IPS-18c (cell line): Measurements from ENCODE around the gene SRGAP1.
"Not testable (repeated sequence)": the region's sequence is repeated elsewhere in the genome, so short reads cannot be mapped to it uniquely, and the experiment has no call there.

Experiments
- H3K4me3 ChIP-seq: 2 replicates; pipeline ENCODE4 v1.7.0; 2013; ENCODE audit warnings: low read depth, mild to moderate bottlenecking, low read length, moderate library complexity; ENCODE audit not compliant: insufficient read depth
- H3K9me3 ChIP-seq: one replicate; pipeline ENCODE4 v1.6.1; 2013; ENCODE audit warnings: mild to moderate bottlenecking, low read length, moderate library complexity; ENCODE audit not compliant: control insufficient read depth, insufficient read depth

SRGAP1 gene

DNA sequence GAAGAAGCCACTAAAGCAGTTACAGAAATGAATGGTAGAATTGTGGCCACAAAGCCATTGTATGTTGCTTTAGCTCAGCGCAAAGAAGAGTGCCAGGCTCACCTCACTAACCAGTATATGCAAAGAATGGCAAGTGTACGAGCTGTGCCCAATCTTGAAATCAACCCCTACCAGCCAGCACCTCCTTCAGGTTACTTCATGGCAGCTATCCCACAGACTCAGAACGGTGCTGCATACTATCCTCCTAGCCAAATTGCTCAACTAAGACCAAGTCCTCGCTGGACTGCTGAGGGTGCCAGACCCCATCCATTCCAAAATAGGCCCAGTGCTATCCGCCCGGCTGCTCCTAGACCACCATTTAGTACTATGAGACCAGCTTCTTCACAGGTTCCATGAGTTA is 21.5 kb upstream of the SRGAP1 start:
- Histone ChIP-seq H3K9me3 (peaks cover 2% of the 10 kb centered on the region), H3K4me3 (no peak overlapping the region)

DNA sequence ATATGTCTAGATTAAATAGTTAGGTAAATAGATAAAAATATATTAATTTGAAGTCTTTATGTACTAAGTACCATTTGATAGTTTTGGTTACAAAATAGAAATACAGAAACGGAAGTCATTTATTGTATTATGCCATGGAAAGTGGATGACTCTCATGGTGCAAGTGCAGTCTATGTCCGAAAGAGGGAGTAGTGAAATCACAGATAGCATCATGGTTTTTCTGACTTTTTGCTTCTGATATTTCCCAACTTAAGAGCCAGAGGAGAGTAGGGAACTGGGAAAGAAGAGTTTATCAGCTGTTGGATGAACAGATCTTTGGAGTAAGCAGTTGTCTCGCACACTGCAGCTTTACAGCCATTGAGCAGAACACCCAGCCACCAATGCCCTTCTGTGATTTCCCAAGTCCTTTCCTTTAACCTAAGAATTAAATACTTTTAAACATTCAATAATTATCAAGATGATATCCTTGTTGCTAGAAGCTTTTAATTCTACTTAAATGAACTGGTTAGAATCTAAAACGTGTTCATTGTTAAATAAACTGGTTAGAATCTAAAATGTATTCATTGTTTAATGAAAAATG is 18.4 kb upstream of the SRGAP1 start:
- Histone ChIP-seq H3K9me3 (peaks cover 3% of the 10 kb centered on the region), H3K4me3 (no peak overlapping the region)

DNA sequence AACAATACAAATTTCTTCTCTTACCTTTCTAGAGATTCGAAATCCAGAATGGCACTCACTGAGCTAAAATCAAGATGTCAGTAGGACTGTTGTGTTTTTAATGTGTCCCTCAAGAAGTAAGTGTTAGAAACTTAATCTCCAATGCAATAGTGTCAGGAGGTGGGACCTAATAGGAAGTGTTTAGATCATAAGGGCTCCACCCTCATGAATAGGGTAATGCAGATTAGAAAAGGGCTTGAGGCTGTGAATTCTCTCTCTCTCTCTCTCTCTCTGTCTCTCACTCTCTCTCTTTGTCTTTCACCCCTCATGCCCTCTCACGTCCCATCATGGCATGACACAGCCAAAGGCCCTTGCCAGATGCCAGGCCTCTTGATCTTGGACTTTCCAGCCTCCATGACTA is 15.6 kb upstream of the SRGAP1 start:
- peaks cover 3% of the 10 kb centered on the region for H3K9me3 ChIP-seq
- no peak overlapping the region for H3K4me3 ChIP-seq

DNA sequence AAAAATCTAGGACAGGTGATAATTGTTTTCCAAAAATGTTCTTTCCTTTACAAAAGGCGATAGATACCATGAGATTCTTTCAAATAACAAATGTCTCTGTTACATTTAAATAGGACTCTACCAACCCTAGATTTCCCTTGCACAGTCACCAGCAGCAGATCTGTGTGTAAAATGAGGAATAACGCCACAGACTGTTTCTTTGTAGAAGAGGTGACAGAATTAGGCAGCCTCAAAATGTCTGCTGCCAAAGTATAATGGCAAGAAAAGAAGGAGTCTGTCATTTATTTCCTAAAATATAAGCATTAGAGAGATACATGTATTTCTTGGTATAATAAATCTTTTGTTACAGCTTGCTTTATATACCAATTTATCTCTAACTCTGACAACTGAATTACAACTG is 8.5 kb upstream of the SRGAP1 start:
- Histone ChIP-seq H3K4me3 (no peak overlapping the region), H3K9me3 (no peaks in the 10 kb centered on the region)

DNA sequence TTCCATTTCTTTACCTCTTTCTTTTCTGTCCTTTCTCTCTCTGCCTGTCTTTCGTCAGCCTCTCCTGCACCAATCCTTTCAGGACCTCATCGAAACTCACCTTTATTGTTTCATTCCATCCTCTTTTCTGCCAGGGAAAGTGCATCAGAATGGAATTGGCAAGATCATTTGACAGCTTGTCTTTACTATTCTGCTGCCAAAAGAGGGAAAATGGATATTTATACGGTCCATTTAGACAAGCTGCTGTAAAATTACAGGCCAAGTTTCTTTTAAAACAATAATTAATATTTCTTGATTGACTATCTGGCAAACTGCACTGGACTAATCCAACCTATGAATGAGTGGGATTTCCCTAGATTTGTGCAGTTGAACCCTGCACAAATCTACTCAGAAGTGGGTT is 7.6 kb upstream of the SRGAP1 start:
- H3K4me3 ChIP-seq: no peak overlapping the region
- no peaks in the 10 kb centered on the region for H3K9me3 ChIP-seq

DNA sequence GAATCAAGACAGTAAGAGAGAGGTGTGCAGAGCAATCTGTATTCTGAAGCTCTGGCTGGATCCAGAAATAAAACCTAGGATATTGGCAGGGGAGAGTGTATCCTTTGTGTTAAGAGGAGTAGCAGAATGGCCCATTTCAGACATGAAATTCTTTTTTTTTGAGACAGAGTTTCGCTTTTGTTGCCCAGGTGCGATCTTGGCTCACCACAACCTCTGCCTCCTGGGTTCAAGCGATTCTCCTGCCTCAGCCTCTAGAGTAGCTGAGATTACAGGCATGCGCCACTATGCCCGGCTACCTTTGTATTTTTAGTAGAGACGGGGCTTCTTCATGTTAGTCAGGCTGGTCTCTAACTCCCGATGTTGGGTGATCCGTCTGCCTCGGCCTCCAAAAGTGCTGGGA is 6.1 kb upstream of the SRGAP1 start:
- no peaks in the 10 kb centered on the region for H3K9me3 ChIP-seq
- H3K4me3 ChIP-seq: no peak overlapping the region

DNA sequence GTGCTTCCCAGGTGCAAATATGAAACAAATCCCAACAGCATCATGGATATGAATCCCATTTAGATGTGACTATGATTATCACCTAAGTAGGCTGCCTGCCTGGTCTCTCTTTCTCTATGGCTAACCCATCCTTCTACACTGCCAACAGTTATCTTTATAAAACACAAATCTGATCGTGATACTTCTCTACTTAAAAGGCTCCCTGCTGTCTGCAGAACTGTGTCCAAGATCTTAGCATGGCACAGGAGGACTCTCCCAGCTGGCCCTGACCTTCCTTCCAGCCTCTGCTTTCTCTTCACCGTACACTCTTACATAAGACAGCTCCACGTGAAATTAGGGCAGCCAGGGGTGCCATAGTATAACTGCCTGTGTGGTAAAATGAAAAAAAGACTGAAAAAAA is 3.5 kb upstream of the SRGAP1 start:
- no peak overlapping the region for H3K4me3 ChIP-seq
- H3K9me3 ChIP-seq: no peaks in the 10 kb centered on the region

DNA sequence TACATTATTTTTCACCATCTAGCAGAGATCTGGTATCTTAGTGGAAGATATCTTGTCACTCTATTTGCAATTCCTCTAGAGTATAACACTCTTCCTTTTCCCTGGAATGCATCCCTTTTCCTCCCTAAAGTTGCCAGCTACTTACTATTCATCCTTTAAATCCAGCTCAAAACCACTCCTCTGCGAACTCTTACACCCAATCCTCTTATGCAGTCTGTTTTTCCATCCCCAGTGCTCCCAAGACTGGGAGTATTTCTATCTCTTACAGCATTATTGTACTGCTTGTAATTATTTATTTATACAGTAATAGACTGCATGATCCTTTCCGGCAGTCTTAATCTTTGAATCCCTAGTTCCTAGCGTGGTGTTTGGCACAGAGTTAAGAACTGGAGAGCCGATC is 2.9 kb upstream of the SRGAP1 start:
- no peaks in the 10 kb centered on the region for H3K9me3 ChIP-seq
- H3K4me3 ChIP-seq: no peak overlapping the region

DNA sequence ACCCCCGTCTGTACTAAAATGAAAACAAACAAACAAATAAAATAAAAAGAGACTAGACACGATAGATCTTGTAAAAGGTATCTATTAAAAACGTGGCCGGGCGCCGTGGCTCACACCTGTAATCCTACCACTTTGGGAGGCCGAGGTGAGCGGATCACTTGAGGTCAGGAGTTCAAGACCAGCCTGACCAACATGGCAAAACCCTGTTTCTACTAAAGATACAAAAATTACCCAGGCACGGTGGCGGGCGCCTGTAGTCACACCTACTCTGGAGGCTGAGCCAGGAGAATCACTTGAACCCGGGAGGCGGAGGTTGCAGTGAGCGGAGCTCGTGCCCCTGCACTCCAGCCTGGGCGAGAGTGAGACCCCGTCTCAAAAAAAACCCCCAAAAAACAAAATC is 1.8 kb upstream of the SRGAP1 start:
- not testable (repeated sequence) for H3K9me3 ChIP-seq, H3K4me3 ChIP-seq

DNA sequence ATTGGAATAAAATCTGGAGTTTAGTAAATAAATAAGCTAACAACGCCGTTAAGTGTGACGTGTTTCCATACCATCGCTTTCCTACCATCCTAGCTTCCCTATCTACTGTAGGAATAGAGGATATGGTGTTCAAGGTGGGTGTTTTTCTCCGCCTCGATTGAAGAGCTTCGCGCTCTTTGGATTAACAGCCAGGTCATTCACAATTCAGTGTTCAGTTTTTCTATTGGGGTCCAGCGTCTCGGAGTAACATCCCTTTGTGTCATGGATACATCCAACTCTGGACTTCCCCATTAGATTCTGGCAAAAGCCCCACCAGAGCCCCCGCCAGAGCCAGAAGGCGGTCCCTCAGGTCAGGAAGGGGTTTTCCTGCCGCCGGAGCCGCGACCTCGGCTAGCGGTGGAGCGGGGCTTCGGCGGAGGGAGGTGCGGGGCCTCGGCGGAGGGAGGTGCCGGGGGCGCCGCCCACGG is 1.2 kb upstream of the SRGAP1 start:
- no peaks in the 10 kb centered on the region for H3K9me3 ChIP-seq

DNA sequence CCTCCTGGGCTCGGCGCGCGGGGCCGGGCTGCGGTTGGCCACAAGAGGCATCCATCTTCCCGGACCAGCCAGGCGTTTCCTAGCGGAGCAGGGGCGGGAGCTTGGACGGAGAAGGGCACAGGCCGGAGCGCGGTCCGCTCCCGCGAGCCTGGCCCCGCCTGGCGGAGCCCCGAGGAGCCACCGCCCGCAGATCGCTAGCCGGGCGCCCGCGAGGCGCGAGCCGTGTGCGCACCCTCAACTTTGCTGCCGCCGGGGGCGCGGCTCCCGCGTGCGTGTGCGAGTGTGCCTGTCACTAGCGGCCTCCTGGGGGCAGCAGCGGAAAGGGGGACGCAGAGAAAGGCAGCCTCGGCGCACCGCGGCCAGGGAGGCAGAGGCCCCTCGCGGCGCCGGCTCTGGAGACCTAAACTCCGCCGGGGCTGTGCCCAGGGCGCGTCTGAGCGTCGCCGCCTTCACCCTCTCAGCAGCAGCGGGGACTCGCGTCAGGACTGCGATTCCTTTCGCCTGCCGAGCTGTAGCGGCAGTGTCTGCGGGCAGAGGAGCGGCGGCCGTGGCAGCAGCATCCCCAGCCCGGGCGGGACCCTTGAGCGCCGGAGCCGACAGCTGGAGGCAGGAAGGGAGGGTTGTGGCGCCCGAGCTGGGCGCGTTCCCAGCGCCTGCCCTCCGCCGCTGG is 644 bp upstream of the SRGAP1 start:
- H3K4me3 ChIP-seq: peak overlapping the region; percentile 91
- H3K9me3 ChIP-seq: no peaks in the 10 kb centered on the region

More for the DNA sequence above, 1.2 kb upstream of the SRGAP1 start:
- H3K4me3 ChIP-seq: peak overlapping the region; percentile 91; the same call in 1 of the 2 replicates

DNA sequence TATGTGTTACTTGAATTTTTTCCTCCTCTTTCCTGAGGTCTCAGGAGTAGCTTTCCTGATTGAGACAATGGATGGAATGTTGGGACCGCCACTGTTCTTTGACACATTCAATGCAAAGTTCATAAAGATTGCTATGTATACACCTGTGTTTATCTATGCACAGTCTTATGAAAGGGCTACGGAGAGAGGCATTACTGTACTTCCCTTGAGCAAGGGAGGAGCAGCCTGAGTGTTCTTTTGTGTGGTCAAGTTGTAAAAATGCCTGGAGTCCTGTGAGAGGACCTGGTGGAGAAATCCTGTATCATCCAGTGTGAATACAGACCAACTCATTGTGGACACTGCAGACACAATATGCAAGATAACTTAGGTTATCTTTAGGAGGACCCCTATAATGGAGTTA is 1.2 kb downstream of the SRGAP1 start:
- peak overlapping the region; percentile 41 for H3K4me3 ChIP-seq
- H3K9me3 ChIP-seq: no peaks in the 10 kb centered on the region

DNA sequence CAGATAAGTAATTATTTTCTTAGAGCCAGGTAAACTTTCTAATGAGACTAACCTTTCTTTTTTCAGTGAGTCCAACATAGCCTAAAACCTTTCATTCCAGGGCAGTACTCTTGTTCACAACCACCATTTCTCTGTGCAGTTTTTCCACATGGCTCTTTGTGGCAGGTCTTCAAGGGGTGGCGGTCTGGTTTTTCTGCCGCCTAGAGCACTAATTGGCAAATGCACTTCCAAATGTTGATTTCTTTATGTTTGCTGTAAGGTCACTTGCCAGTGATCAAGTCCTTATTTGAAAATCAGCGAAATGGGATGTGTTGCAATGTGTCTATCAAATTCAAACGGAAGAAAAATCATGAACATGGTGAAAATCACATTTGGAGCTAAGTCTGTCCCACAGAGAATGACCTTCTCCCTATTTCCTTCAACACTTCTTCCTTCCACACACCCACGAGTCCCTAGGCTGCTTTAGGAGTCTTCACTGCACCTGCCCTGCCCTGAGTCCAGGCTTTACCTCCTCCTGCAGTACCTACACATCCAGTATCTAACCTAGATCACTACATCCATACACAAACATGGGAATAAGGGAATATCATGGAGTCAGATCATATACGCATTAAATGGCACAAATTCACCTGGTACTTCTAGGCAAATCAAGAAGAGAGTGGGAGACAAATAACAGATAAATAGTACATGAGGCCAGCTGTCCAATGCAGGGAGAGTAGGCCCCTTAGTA is 1.9 kb downstream of the SRGAP1 start:
- H3K4me3 ChIP-seq: no peak overlapping the region
- H3K9me3 ChIP-seq: no peaks in the 10 kb centered on the region

DNA sequence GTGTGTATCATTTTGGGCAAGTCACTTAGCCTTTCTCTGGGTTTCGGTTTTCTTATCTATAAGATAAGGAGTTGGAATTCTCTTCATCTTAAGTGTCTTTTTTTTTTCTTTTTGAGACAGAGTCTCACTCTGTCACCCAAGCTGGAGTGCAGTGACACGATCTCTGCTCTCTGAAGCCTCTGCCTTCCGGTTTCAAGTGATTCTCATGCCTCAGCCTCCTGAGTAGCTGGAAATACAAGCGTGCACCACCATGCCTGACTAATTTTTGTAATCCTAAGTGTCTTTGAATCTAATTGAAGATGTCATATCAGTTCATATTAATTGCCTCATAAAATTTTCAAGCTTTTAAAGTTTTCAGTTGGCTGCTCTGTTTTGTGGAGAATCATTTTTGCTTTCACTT is 4.0 kb downstream of the SRGAP1 start:
- no peak overlapping the region for H3K4me3 ChIP-seq
- H3K9me3 ChIP-seq: no peaks in the 10 kb centered on the region

DNA sequence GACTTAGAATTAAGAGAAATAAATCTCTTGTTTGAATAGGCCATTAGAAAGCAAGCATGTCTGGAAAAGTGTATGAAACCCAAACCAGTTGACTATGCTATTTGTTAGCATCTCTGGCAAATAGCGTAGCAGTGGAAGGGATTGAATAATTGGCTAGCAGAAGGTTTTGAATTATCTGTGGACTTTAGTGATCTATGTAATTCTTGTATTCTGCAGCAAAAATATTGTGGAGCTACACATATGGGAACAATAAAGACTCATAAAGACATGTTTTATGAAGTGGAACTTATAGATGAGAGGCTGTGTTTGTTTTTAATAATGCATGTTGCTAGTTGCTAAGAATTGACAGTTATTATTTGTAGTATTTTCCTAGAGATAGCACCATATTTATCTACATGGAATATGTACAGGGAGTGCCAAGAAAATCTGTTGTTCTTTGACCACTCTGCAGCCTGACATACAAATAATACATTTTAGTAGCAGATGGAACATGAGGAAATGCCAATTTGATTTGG is 4.7 kb downstream of the SRGAP1 start:
- no peak overlapping the region for H3K4me3 ChIP-seq
- H3K9me3 ChIP-seq: no peaks in the 10 kb centered on the region

DNA sequence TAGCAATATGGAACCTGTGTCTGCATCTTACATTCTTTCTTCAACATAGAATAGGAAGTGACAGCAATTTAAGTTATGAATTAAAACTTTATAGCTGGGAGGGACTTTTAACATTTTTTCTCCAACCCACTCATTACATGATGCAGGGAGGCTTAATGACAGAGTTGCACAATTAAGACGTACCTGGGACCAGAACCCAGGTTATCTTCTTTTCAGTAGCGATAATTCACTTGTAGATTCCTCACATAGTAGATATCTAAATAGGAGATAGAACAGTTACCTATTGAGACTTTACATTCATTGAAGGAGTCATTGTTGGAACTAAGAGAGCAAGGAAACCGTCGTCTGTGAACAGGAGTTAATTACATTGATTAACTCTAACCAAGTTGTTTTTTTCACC is 5.1 kb downstream of the SRGAP1 start:
- no peaks in the 10 kb centered on the region for H3K9me3 ChIP-seq

DNA sequence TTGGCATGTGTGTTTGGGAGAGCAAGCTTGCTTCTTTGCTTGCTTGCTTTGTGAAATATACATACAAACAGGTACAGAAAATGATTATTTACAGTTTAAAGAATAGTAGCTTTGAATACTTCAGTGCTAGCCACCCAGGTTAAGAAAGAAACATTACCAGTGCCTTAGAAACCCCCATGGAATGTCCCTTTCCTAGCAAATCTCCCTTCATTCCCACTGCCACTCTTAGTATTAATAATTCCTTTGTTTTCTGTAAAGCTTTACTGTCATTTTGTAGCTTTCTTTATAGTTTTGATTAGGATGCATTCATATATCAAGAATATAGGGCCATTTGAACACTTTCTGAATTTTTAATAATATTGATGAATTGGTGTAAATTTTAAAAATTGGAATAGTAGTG is 9.5 kb downstream of the SRGAP1 start:
- Histone ChIP-seq H3K9me3 (no peaks in the 10 kb centered on the region), H3K4me3 (no peak overlapping the region)

More for the DNA sequence above, 5.1 kb downstream of the SRGAP1 start:
- no peak overlapping the region for H3K4me3 ChIP-seq

DNA sequence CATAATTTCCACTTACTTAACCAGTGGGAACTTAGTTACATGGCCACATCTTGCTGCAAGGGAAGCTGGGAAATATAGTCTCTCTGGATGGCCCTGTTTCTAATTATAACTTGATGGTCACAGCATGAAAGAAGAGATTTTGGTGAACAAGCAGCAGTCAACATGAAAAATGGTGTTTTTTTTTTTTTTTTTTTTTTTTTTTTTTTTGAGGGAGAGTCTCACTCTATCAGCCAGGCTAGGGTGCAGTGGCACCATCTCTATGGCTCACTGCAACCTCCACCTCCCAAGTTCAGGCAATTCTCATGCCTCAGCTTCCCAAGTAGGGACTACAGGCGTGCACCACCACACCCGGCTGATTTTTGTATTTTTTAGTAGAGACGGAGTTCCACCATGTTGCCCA is 10.8 kb downstream of the SRGAP1 start:
- H3K9me3 ChIP-seq: no peaks in the 10 kb centered on the region
- H3K4me3 ChIP-seq: no peak overlapping the region
